IMR-90 (cell line): Measurements from ENCODE around the gene DDAH2. TPM values are rescaled to one million over a fixed set of nuclear protein-coding genes. Genes with fewer than 3 reads are reported as not detected.
A peak's percentile ranks its signal among the peaks of the same experiment; 100 is the strongest.

Source experiments
- ATAC-seq: fragments of 200-7000 bp; cut with Tn5 transposase; 2 replicates; pipeline ENCODE4 v1.9.1; 2020; ENCODE audit warnings: low read depth, mild to moderate bottlenecking, moderate library complexity
- BruUV-seq: library from RNA; stranded (reverse); fragments of 400-500 nt; replicated peaks from 2 replicates; lab custom pipeline; 2021; lab: Mats Ljungman, UMichigan
- CTCF ChIA-PET: fragments of 300-600 bp; formaldehyde crosslinking; extraction: SDS; loops from one replicate; lab custom pipeline; 2021; ENCODE audit warnings: antibody characterized with exemption; lab: Yijun Ruan, JAX
- POLR2A ChIA-PET: fragments of 300-600 bp; sonication (Branson Sonifier 250); formaldehyde crosslinking; loops from one replicate; lab custom pipeline; 2022; ENCODE audit warnings: antibody characterized with exemption; ENCODE audit not compliant: unreplicated experiment; lab: Charles Lee
- DNase-seq: peaks from one replicate; pipeline ENCODE4 v3.0.0; 2013
- H2AFZ ChIP-seq: replicated peaks from 2 replicates; pipeline ENCODE3; 2013; ENCODE audit warnings: low read length, mild to moderate bottlenecking; ENCODE audit not compliant: poor library complexity
- H2AK5ac ChIP-seq: 2 replicates; pipeline ENCODE4 v1.6.1; 2013; ENCODE audit warnings: low read depth, low read length, inconsistent platforms
- H2AK9ac ChIP-seq: replicated peaks from 2 replicates; pipeline ENCODE3; 2013; ENCODE audit warnings: mild to moderate bottlenecking, low read depth, low read length, moderate library complexity; ENCODE audit not compliant: poor library complexity
- H2BK120ac ChIP-seq: 2 replicates; pipeline ENCODE4 v1.6.1; 2013; ENCODE audit warnings: low read depth, low read length, inconsistent platforms
- H2BK15ac ChIP-seq: 3 replicates; pipeline ENCODE4 v1.6.1; 2013; ENCODE audit warnings: low read depth, low read length, inconsistent platforms
- H2BK20ac ChIP-seq: 2 replicates; pipeline ENCODE4 v1.6.1; 2013; ENCODE audit warnings: low read depth, mild to moderate bottlenecking, inconsistent platforms, low read length, moderate library complexity
- H2BK5ac ChIP-seq: 2 replicates; pipeline ENCODE4 v1.6.1; 2013; ENCODE audit warnings: mild to moderate bottlenecking, low read depth, low read length, inconsistent platforms; ENCODE audit not compliant: poor library complexity, severe bottlenecking
- H3K14ac ChIP-seq: replicated peaks from 2 replicates; pipeline ENCODE4 v1.6.1; 2013; ENCODE audit warnings: low read depth, low read length, inconsistent platforms
- H3K18ac ChIP-seq: 2 replicates; pipeline ENCODE4 v1.6.1; 2013; ENCODE audit warnings: low read depth, low read length, control low read depth
- H3K23ac ChIP-seq: 2 replicates; pipeline ENCODE4 v1.6.1; 2013; ENCODE audit warnings: low read depth, low read length, inconsistent platforms
- H3K27ac ChIP-seq: 2 replicates; pipeline ENCODE4 v1.5.1; 2013; ENCODE audit warnings: mild to moderate bottlenecking, control low read depth, low read length; ENCODE audit not compliant: insufficient read depth
- H3K27me3 ChIP-seq: 2 replicates; pipeline ENCODE4 v1.6.1; 2013; ENCODE audit warnings: low read length; ENCODE audit not compliant: control insufficient read depth, insufficient read depth
- H3K36me3 ChIP-seq: 2 replicates; pipeline ENCODE4 v1.6.1; 2013; ENCODE audit warnings: low read length, mixed read lengths; ENCODE audit not compliant: control insufficient read depth, insufficient read depth
- H3K4ac ChIP-seq: 2 replicates; pipeline ENCODE4 v1.6.1; 2013; ENCODE audit warnings: low read depth, low read length, inconsistent platforms
- H3K4me1 ChIP-seq: 2 replicates; pipeline ENCODE4 v1.6.1; 2013; ENCODE audit warnings: low read length, mixed read lengths; ENCODE audit not compliant: control insufficient read depth, insufficient read depth
- H3K4me2 ChIP-seq: 2 replicates; pipeline ENCODE4 v1.6.1; 2013; ENCODE audit warnings: low read depth, mild to moderate bottlenecking, control low read depth, low read length, moderate library complexity
- H3K4me3 ChIP-seq: 2 replicates; pipeline ENCODE4 v1.5.1; 2013; ENCODE audit warnings: low read depth, mild to moderate bottlenecking, control low read depth, low read length, moderate library complexity; ENCODE audit not compliant: insufficient read depth
- H3K56ac ChIP-seq: 2 replicates; pipeline ENCODE4 v1.6.1; 2013; ENCODE audit warnings: low read length, inconsistent platforms; ENCODE audit not compliant: insufficient read depth; ENCODE audit errors: extremely low read depth
- H3K79me1 ChIP-seq, 2 experiments: 2 replicates each; pipeline ENCODE4 v1.6.1; 2013; ENCODE audit warnings: low read length in 2 of 2, inconsistent platforms in 1 of 2, low read depth in 1 of 2
- H3K9ac ChIP-seq: 2 replicates; pipeline ENCODE4 v1.6.1; 2013; ENCODE audit warnings: low read depth, low read length, control low read depth
- H3K9me1 ChIP-seq: 2 replicates; pipeline ENCODE4 v1.6.1; 2013; ENCODE audit warnings: low read length, inconsistent platforms; ENCODE audit not compliant: insufficient read depth
- H3K9me3 ChIP-seq: 2 replicates; pipeline ENCODE4 v1.6.1; 2013; ENCODE audit warnings: low read length; ENCODE audit not compliant: control insufficient read depth, insufficient read depth
- H4K20me1 ChIP-seq: 2 replicates; pipeline ENCODE4 v1.6.1; 2013; ENCODE audit warnings: low read length, inconsistent platforms; ENCODE audit not compliant: insufficient read depth
- H4K5ac ChIP-seq: 2 replicates; pipeline ENCODE4 v1.6.1; 2013; ENCODE audit warnings: mild to moderate bottlenecking, low read depth, low read length, control low read depth
- H4K8ac ChIP-seq, 2 experiments: 2 replicates each; pipeline ENCODE4 v1.6.1; 2013; ENCODE audit warnings: low read depth in 2 of 2, low read length in 2 of 2, control low read depth in 1 of 2, inconsistent platforms in 1 of 2
- H4K91ac ChIP-seq: 2 replicates; pipeline ENCODE4 v1.6.1; 2013; ENCODE audit warnings: low read depth, low read length, inconsistent platforms; ENCODE audit not compliant: insufficient read depth
- BHLHE40 ChIP-seq: fragments of 150-350 bp; IDR thresholded peaks from 2 replicates; pipeline ENCODE4 v1.6.1; 2016; ENCODE audit warnings: mild to moderate bottlenecking, low read depth, low read length
- CEBPB ChIP-seq: IDR thresholded peaks from 2 replicates; pipeline ENCODE4 v1.6.1; 2012; ENCODE audit warnings: low read depth, low read length, improper control_type of control experiment
- CHD1 ChIP-seq: IDR thresholded peaks from 2 replicates; pipeline ENCODE4 v1.6.1; 2012; ENCODE audit warnings: low read depth, low read length, improper control_type of control experiment
- FOS ChIP-seq: fragments of 150-350 bp; IDR thresholded peaks from 2 replicates; pipeline ENCODE4 v1.6.1; 2016; ENCODE audit warnings: low read depth, low read length
- MAFK ChIP-seq: IDR thresholded peaks from 2 replicates; pipeline ENCODE4 v1.6.1; 2012; ENCODE audit warnings: low read depth, low read length, improper control_type of control experiment
- MXI1 ChIP-seq: IDR thresholded peaks from 2 replicates; pipeline ENCODE4 v1.6.1; 2012; ENCODE audit warnings: low read depth, mild to moderate bottlenecking, low read length, moderate library complexity, borderline replicate concordance
- NFE2L2 ChIP-seq: fragments of 150-350 bp; IDR thresholded peaks from 2 replicates; pipeline ENCODE4 v1.6.1; 2016; ENCODE audit warnings: low read depth, mild to moderate bottlenecking, low read length
- POLR2A ChIP-seq: IDR thresholded peaks from 2 replicates; pipeline ENCODE4 v1.6.1; 2012; ENCODE audit warnings: mild to moderate bottlenecking, low read depth, low read length
- RAD21 ChIP-seq: IDR thresholded peaks from 2 replicates; pipeline ENCODE4 v1.6.1; 2012; ENCODE audit warnings: low read length, improper control_type of control experiment
- RCOR1 ChIP-seq: IDR thresholded peaks from 2 replicates; pipeline ENCODE4 v1.6.1; 2012; ENCODE audit warnings: mild to moderate bottlenecking, low read length, improper control_type of control experiment; ENCODE audit not compliant: insufficient replicate concordance
- SMC3 ChIP-seq: fragments of 150-350 bp; IDR thresholded peaks from 2 replicates; pipeline ENCODE4 v1.6.1; 2016; ENCODE audit warnings: low read depth, mild to moderate bottlenecking, antibody characterized with exemption, low read length, moderate library complexity
- WGBS, 2 experiments: methylation state at CpG; one replicate each; pipeline versions ENCODE4 v1.1.5 to v1.1.7; 2013; ENCODE audit warnings: missing lambda C conversion rate in 2 of 2; ENCODE audit not compliant: insufficient read length in 1 of 2; ENCODE audit errors: extremely low coverage in 2 of 2; 5-methylcytosine and 5-hydroxymethylcytosine counted together
- dilution Hi-C: fragments of 300-500 bp; cut with HindIII; formaldehyde crosslinking; loops from one replicate; pipeline ENCODE4 v1.14.3; 2018; ENCODE audit warnings: low sequenced_read_pairs; ENCODE audit not compliant: unreplicated experiment
- in situ Hi-C: fragments of 300-500 bp; cut with MboI; formaldehyde crosslinking; loops from 3 replicates; pipeline ENCODE4 v1.14.3; 2019; ENCODE audit warnings: low sequenced_read_pairs, inconsistent platforms, mixed read lengths
- intact Hi-C: fragments of 100-400 bp; cut with micrococcal nuclease; formaldehyde crosslinking; loops from 2 replicates; pipeline ENCODE4 v1.10.0; 2022
- polyA plus RNA-seq, 3 experiments: library from polyadenylated mRNA; depleted of rRNA; stranded (reverse); fragments of >200 nt; gene quantifications; 2 replicates each; pipeline ENCODE4 v1.2.3, GENCODE V29; 2012; ENCODE audit warnings: low replicate concordance in 1 of 3
- total RNA-seq: library from RNA; depleted of rRNA; stranded (reverse); fragments of >200 nt; gene quantifications from 2 replicates; pipeline ENCODE4 v1.2.3, GENCODE V29; 2012
- TF ChIP-seq, protein P1 (sequence below): fragments of 150-350 bp; IDR thresholded peaks from 2 replicates; pipeline ENCODE4 v1.6.1; 2017; ENCODE audit warnings: mild to moderate bottlenecking, antibody characterized with exemption, low read length, low read depth
- TF ChIP-seq, protein P2 (sequence below): fragments of 150-350 bp; IDR thresholded peaks from 2 replicates; pipeline ENCODE4 v1.6.1; 2016; ENCODE audit warnings: low read depth, mild to moderate bottlenecking, low read length, moderate library complexity, borderline replicate concordance

The DDAH2 gene
- total and polyA plus RNA-seq, 2 of the 4 experiments (the other 2 are of a cell fraction) = 40.7 to 57.9 TPM

DNA sequence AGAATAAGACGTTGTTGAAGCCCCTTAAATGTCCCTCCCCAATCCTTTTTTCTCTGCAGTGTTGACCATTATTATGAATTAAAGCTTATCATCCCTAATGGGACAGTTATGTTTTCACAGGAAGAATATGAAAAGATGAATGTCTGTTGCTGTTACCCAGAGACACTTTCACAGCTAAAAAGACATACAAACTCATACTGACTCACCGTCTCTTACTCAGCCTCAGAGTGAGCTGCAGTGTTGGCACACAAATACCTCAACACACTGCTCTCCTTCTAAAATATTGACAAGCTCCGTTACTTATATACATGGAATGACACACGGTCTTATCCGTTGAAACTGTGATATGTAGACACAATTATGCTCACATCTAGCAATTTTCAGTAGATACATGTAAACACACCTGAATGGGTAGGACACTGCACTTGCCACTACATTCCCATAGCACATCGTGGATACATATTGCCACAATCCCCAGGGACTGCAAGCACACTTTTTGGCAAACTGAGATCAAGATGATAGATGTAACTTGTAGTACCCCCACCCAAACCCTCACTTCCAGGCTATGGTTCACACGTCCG lies 23.7 kb upstream of the DDAH2 start:
- Histone ChIP-seq H3K27ac (no peak overlapping the region), H3K4me2 (peak overlapping the region; percentile 25; the same call in 1 of the 2 replicates), H3K4me1 (peaks cover 5% of the 10 kb centered on the region), H3K9ac (no peak overlapping the region), H2AK5ac (peak overlapping the region; percentile 46; the same call in 1 of the 2 replicates), H3K9me1 (peaks cover 6% of the 10 kb centered on the region), H3K4ac (peak overlapping the region; percentile 9; the same call in 1 of the 2 replicates), H2BK120ac (no peak overlapping the region), H3K4me3 (no peak overlapping the region), H3K36me3 (no peaks in the 10 kb centered on the region; the same call in 1 of the 2 replicates), H2BK20ac (0 out of 2 replicates have a peak overlapping the region, but pooled peaks have one; percentile 8), H3K18ac (no peak overlapping the region), H4K8ac (no peak overlapping the region), H3K56ac (no peak overlapping the region), H3K9me3 (no peaks in the 10 kb centered on the region), H4K20me1 (peaks cover 3% of the 10 kb centered on the region; the same call in 1 of the 2 replicates), H3K27me3 (no peaks in the 10 kb centered on the region), H3K23ac (no peak overlapping the region; the same call in 1 of the 2 replicates), H4K5ac (no peak overlapping the region), H2BK5ac (no peak overlapping the region), H2BK15ac (no peak overlapping the region; the same call in 2 of the 3 replicates), H2AK9ac (peak overlapping the region; percentile 59), H3K79me1 (0 out of 4 replicates have a peak, but pooled peaks cover 0 to 12% of the 10 kb centered on the region in 2 experiments), H3K14ac (no peak overlapping the region), H4K91ac (no peak overlapping the region), H2AFZ (no peak overlapping the region)
- in situ Hi-C loops = no loop called here
- POLR2A ChIA-PET = no interaction called here
- intact Hi-C loops = no loop called here
- dilution Hi-C loops = no loop called here
- peak; percentile 90 for DNase-seq
- ATAC-seq = peak; percentile 95
- no CpG with 5 or more reads among the region's 8 CpGs for WGBS, 2 experiments
- CTCF ChIA-PET = interaction anchor here (1.5 kb wide), 1 partner anchor 17 kb away, joined by 5 read pairs; no protein-coding TSS in a partner anchor
- BruUV-seq = no TSS peak
- TF ChIP-seq NFE2L2 (no peak), FOS (peak; percentile 70), BHLHE40 (peak; percentile 26; the same call in 1 of the 2 replicates), RAD21 (no peak), RCOR1 (no peak), POLR2A (no peak), MXI1 (no peak), CEBPB (peak; percentile 60; the same call in 1 of the 2 replicates), CHD1 (no peak), MAFK (no peak; the same call in 1 of the 2 replicates), SMC3 (no peak)
- TF ChIP-seq, protein P1, sequence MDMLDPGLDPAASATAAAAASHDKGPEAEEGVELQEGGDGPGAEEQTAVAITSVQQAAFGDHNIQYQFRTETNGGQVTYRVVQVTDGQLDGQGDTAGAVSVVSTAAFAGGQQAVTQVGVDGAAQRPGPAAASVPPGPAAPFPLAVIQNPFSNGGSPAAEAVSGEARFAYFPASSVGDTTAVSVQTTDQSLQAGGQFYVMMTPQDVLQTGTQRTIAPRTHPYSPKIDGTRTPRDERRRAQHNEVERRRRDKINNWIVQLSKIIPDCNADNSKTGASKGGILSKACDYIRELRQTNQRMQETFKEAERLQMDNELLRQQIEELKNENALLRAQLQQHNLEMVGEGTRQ = no peak
- TF ChIP-seq, protein P2, sequence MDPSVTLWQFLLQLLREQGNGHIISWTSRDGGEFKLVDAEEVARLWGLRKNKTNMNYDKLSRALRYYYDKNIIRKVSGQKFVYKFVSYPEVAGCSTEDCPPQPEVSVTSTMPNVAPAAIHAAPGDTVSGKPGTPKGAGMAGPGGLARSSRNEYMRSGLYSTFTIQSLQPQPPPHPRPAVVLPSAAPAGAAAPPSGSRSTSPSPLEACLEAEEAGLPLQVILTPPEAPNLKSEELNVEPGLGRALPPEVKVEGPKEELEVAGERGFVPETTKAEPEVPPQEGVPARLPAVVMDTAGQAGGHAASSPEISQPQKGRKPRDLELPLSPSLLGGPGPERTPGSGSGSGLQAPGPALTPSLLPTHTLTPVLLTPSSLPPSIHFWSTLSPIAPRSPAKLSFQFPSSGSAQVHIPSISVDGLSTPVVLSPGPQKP = no peak
